MCF 10A (cell line): Measurements from ENCODE around the gene SPRR2G. TPM values are rescaled to one million over a fixed set of nuclear protein-coding genes. Genes with fewer than 3 reads are reported as not detected.
A peak's percentile ranks its signal among the peaks of the same experiment; 100 is the strongest.

Source experiments
- Bru-seq: library from RNA; stranded (reverse); fragments of 400-500 nt; gene quantifications from one replicate; lab custom pipeline; 2021; lab: Mats Ljungman, UMichigan
- BruChase-seq, 2 experiments: library from RNA; stranded (reverse); fragments of 400-500 nt; gene quantifications; one replicate each; lab custom pipeline; 2021; lab: Mats Ljungman, UMichigan
- BruUV-seq: library from RNA; stranded (reverse); fragments of 400-500 nt; replicated peaks from 2 replicates; lab custom pipeline; 2021; lab: Mats Ljungman, UMichigan
- CTCF ChIA-PET: fragments of 300-600 bp; sonication (Branson Sonifier 250); formaldehyde crosslinking; extraction: SDS; loops from one replicate; lab custom pipeline; 2021; ENCODE audit warnings: antibody characterized with exemption, inconsistent platforms; lab: Yijun Ruan, JAX
- POLR2A ChIA-PET: fragments of 300-600, 350-650 bp; sonication (Branson Sonifier 250); formaldehyde crosslinking; extraction: SDS; loops from one replicate; lab custom pipeline; 2020; ENCODE audit warnings: antibody characterized with exemption, inconsistent platforms; lab: Yijun Ruan, JAX
- DNase-seq: peaks from one replicate; pipeline ENCODE4 v3.0.0-alpha.2; 2018; ENCODE audit not compliant: unreplicated experiment
- H3K27ac Mint-ChIP-seq: one replicate; pipeline ENCODE4 v1.8.0; 2022; ENCODE audit warnings: mild to moderate bottlenecking, low read depth, mixed read lengths; ENCODE audit not compliant: unreplicated experiment
- H3K27me3 Mint-ChIP-seq: one replicate; pipeline ENCODE4 v1.8.0; 2022; ENCODE audit warnings: mixed read lengths; ENCODE audit not compliant: insufficient read depth, unreplicated experiment
- H3K36me3 Mint-ChIP-seq: one replicate; pipeline ENCODE4 v1.8.0; 2022; ENCODE audit warnings: mild to moderate bottlenecking, moderate library complexity, mixed read lengths; ENCODE audit not compliant: insufficient read depth, unreplicated experiment
- H3K4me1 Mint-ChIP-seq: one replicate; pipeline ENCODE4 v1.8.0; 2022; ENCODE audit warnings: mixed read lengths; ENCODE audit not compliant: insufficient read depth, unreplicated experiment
- H3K4me3 Mint-ChIP-seq: one replicate; pipeline ENCODE4 v1.8.0; 2022; ENCODE audit warnings: mild to moderate bottlenecking, moderate library complexity, mixed read lengths; ENCODE audit not compliant: unreplicated experiment
- H3K9me3 Mint-ChIP-seq: one replicate; pipeline ENCODE4 v1.8.0; 2022; ENCODE audit warnings: mixed read lengths; ENCODE audit not compliant: unreplicated experiment
- CTCF ChIP-seq: fragments of 200-600 bp; IDR thresholded peaks from one replicate; pipeline ENCODE4 v1.8.0; 2022; ENCODE audit warnings: antibody characterized with exemption, mild to moderate bottlenecking; ENCODE audit not compliant: unreplicated experiment
- intact Hi-C: fragments of 100-400 bp; cut with micrococcal nuclease; formaldehyde crosslinking; loops from 2 replicates; pipeline ENCODE4 v1.14.1; 2022
- long read RNA-seq: library from polyadenylated mRNA; stranded (forward); transcript quantifications from one replicate; pipeline ENCODE4 v2.0.0, GENCODE V29; 2022
- total RNA-seq: library from RNA; stranded (reverse); gene quantifications from 2 replicates; pipeline ENCODE4 v1.2.3, GENCODE V29; 2022

SPRR2G gene
- not detected in 2 replicates for total RNA-seq
- not detected for Bru-seq, nascent RNA
- BruChase-seq, experiment 1, labeled RNA remaining after a 6-hour chase, result not detected
- not detected for BruChase-seq, experiment 2, labeled RNA remaining after a 2-hour chase
- long read RNA-seq, result 0 reads

GRCh38 chr1:153150846-153151245 is at the start of gene SPRR2G:
SPRR2G (minus strand) TSS chr1:153150890; CDS start chr1:153150110, 780 bp downstream.
- intact Hi-C loops, result no loop called here
- Mint-ChIP-seq H3K9me3 (no peaks in the 10 kb centered on the region), H3K4me3 (no peak within 1 kb of the TSS), H3K27ac (no peak within 1 kb of the TSS), H3K4me1 (no peaks in the 10 kb centered on the region), H3K36me3 (no peaks in the 10 kb centered on the region), H3K27me3 (no peaks in the 10 kb centered on the region)
- DNase-seq, result no peak
- CTCF ChIA-PET, result interaction anchor here (0.9 kb wide), 3 partner anchors 19 to 224 kb away, joined by 3 to 5 read pairs (median 3); no protein-coding TSS in a partner anchor
- POLR2A ChIA-PET, result interaction anchor here (1.6 to 1.9 kb wide), 2 partner anchors 12 to 19 kb away, joined by 4 to 7 read pairs; no protein-coding TSS in a partner anchor
- no TSS peak for BruUV-seq
- no peak for TF ChIP-seq CTCF

- DNase-seq, result no peak
- POLR2A ChIA-PET, result no interaction called here
- intact Hi-C loops, result loop anchor here (10.0 kb wide), 1 partner anchor 430 kb away; no protein-coding TSS in a partner anchor
Observed at GRCh38 chr1:153195216-153195615, 44.5 kb upstream of the SPRR2G start.

GRCh38 chr1:153194331-153195050 is 43.8 kb upstream of the SPRR2G start:
- Mint-ChIP-seq H3K4me3 (no peak overlapping the region), H3K27ac (no peak overlapping the region), H3K36me3 (no peaks in the 10 kb centered on the region), H3K4me1 (peaks cover 8% of the 10 kb centered on the region), H3K27me3 (peaks cover 41% of the 10 kb centered on the region), H3K9me3 (no peaks in the 10 kb centered on the region)
- DNase-seq, result no peak
- no peak for TF ChIP-seq CTCF
- ChIA-PET CTCF (interaction anchor here (0.5 to 16.8 kb wide), 14 partner anchors 8 to 542 kb away, joined by 3 to 479 read pairs (median 33); partner anchors contain the start of genes IVL, LELP1, PRR9 and SMCP), POLR2A (interaction anchor here (1.0 kb wide), 1 partner anchor 40 kb away, joined by 3 read pairs; no protein-coding TSS in a partner anchor)
- no TSS peak for BruUV-seq
- intact Hi-C loops, result loop anchor here (10.0 kb wide), 1 partner anchor 430 kb away; no protein-coding TSS in a partner anchor

More at GRCh38 chr1:153195216-153195615, 44.5 kb upstream of the SPRR2G start:
- H3K36me3 Mint-ChIP-seq, result no peaks in the 10 kb centered on the region
- BruUV-seq, result no TSS peak
- no peaks in the 10 kb centered on the region for H3K9me3 Mint-ChIP-seq
- H3K4me1 Mint-ChIP-seq, result peaks cover 6% of the 10 kb centered on the region
- H3K27ac Mint-ChIP-seq, result no peak overlapping the region
- CTCF ChIA-PET, result interaction anchor here (0.6 to 16.8 kb wide), 8 partner anchors 28 to 542 kb away, joined by 3 to 479 read pairs (median 68); partner anchors contain the start of genes PRR9 and SMCP
- H3K4me3 Mint-ChIP-seq, result no peak overlapping the region
- TF ChIP-seq CTCF, result no peak
- H3K27me3 Mint-ChIP-seq, result peaks cover 41% of the 10 kb centered on the region

GRCh38 chr1:153192697-153193096 is 42.0 kb upstream of the SPRR2G start:
- CTCF ChIA-PET, result interaction anchor here (0.6 to 16.8 kb wide), 108 partner anchors 9 to 804 kb away, joined by 3 to 479 read pairs (median 5); partner anchors contain the start of genes IVL, LCE1B, LELP1 and PGLYRP4
- TF ChIP-seq CTCF, result peak; percentile 98
- BruUV-seq, result no TSS peak
- intact Hi-C loops, result loop anchor here (1.0 to 10.0 kb wide), 6 partner anchors 243 to 538 kb away; no protein-coding TSS in a partner anchor
- POLR2A ChIA-PET, result interaction anchor here (0.6 to 2.4 kb wide), 14 partner anchors 28 to 322 kb away, joined by 3 to 15 read pairs (median 3); partner anchors contain the start of gene SPRR1A
- Mint-ChIP-seq H3K4me1 (peaks cover 8% of the 10 kb centered on the region), H3K27me3 (peaks cover 27% of the 10 kb centered on the region), H3K4me3 (no peak overlapping the region), H3K36me3 (no peaks in the 10 kb centered on the region), H3K9me3 (no peaks in the 10 kb centered on the region), H3K27ac (no peak overlapping the region)
- peak; percentile 77 for DNase-seq
